ENCODE results near the gene RXRG.
A peak's percentile ranks its signal among the peaks of the same experiment; 100 is the strongest.

Gene RXRG

DNA sequence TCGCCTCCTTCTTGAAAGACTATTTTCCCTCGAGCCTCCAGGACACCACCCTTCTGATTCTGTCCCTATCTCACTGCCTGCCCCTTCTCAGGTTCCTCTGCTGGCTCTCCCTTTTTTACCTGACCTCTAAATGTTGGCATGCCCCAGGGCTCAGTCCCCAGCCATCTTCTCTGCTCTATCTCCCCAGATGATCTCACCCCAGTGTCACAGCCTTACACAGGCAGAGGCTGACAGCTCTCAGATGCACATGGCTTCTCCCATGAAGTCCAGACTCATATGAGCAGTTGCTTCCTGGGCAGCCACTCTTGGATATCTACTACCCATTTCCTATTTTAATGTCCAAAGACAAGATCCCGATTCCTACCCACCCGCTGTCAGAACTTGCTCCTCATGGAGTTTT is 37.5 kb downstream of the RXRG start:
- DNase-seq, result no peak

DNA sequence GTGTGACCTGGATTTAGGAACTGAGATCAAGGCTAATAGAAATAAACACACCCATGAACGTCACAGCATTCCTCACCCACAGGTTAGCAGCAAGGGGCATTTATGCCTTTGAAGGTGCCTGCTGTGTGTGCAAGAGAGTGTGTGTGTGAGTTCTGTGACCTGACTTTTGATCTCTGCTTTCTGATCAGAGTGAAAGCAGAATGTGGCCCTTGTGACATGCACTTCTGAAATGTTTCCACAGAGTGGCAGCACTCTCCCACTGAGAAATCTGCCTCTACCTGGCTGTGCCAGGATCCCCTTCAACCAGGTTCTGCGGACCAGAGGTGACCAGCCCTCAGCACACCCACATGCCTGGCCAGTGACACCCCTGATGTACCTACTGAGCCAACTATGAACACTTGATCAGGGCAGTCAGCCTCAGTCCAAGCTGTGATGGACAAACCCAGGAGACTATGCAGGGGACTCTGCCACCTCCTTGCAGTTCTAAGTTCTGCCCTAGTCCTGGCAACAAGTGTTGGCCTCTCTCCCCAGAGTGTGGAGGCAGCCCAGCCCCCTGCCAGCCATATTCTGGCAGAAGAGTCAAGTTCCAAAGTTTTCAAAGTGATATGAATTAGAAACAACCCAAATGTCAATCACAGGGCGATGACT is 41.0 kb downstream of the RXRG start:
- DNase-seq, result no peak

DNA sequence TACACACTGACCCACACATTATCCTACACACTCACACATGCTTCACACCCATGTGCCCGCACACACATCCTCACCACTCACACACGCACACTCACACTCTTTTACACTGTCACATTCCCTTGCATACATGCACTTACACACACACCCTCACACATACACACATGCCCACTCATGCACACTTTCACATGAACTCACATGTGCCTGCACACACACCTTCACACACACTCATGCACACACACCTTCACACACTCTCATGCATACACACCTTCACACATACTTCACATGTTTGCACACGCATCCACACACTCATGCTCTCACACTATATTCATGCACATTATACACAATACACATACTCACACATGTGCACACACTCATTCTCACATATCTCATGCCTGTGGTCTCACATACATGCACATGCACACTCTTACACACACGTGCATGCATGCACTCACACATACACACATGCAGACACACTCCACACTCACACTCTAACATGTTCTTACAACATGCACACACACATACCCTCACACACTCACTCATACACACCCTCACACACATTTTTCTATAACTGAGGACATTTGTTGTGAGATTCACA is 42.3 kb downstream of the RXRG start:
- no peak for DNase-seq

DNA sequence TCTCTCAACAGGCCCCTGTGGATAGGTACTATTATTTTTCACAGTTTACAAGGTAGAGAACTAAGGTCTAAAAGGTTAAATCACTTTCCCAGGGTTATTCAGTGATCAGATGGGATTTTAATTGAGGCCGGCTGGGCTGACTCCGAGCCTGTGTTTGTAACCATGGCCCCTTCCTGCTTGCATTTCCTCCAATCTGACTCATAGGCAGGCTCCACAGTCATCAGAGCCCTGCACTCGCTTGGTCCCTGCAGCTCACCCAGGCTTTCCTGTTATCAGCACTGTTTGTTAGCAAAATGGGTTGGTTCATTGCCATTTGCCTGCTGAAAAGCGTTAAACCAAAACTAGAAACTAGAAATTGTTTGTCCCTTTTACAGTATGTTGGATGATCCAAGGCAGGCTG is 47.0 kb downstream of the RXRG start:
- peak; percentile 57 for DNase-seq

DNA sequence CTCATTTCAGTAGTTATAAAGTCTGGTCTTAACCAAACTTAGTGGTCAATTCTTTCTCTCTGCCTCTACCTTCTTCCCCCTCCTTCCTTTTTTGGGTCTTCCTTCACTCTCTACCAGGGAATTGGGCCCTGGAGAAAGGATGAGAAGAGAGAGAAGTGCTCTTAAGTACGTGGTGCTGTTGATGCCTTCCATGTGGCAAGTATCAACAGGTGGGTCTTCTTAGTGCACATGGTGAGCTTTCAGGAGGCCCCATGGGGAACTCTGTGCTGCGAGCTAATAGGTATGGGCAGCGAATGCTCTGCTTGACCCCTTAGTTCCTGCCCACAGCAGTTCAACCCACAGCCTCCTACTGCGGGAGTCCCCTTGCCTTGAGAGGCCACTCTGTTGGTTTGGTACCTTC is 49.0 kb downstream of the RXRG start:
- no peak for DNase-seq

DNA sequence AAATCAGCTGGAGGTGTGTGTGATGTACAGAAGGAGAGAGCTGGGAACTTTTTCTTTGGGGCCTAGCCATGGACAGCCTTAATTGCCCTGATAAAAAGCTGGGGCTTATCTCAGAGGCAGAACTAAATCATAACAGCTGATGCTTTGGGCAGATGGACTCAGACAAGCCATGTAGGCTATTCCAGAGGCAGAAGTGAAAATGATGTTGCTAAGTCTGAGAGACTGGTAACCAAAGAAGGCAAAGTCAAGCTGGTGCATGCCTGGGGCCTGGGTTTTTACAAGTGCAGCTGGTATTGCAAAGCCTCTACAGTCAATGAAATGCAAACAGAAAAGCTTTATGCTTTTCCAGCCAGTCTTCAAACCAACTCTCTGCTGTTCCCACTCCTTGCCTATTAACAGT is 49.4 kb downstream of the RXRG start:
- peak; percentile 86 for DNase-seq

DNA sequence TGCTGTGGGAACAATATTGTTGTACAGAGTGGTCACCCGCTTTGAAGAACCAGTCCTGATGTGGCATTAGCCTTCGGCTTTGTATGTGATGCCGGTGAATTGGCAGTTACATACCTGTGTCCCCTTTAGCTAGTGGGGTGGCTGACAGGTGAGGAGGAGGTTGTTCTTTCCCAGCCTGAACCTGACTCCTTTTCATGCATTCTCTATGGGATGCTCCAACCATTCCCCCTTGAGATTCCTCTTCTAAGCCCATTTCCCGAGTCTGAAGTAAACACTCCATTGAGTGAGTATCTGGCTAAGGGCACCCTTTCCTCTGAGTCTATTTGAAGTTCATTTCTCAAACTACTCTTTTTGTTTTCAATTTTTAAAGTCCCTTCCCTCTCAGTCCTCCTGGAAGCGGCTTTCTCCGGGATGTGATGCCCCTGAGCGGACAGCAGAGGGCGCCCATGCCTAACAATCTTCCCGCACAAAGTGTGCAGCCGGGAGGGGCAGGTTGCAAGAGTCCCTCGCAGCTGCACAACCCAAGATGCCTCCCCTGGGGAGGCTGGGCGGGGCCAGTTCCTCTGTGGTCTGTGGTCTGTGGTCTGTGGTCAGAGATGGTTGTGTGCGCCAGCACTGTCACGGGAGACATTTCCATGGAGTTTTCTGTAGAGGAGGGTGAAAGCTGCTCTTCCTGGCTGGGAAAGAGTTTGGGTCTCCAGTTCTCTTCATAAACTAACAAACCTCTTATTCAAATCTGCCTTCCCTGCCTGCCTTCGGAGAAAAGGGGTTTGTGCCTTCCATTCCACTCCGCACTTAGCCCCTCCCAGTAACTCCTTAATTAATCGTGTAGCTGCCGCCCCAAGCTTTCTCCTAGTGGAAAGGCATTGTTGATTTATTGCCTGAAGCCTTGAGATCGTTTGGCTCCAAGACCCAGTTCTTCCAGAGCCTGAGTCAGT is 52.0 kb downstream of the RXRG start:
- peak; percentile 96 for DNase-seq

DNA sequence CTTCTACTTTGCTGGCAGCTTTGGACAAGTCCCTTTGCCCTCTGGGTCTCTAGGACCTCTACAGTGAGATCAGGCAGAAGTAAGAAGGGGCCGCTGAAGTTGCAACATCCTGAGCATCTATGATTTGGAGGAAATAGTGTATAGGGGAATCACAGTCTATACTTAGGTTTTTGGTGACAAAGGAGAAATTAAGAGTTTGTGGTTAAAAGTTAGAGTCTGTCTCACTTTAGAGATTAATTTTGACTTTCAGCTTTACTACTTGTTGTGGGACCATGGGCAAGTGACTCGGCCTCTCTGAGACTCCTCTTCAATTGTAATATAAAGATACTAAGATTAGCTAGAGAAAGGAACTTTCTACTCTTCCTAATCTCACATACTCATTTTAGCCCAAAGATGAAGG is 55.3 kb downstream of the RXRG start:
- peak; percentile 3 for DNase-seq

DNA sequence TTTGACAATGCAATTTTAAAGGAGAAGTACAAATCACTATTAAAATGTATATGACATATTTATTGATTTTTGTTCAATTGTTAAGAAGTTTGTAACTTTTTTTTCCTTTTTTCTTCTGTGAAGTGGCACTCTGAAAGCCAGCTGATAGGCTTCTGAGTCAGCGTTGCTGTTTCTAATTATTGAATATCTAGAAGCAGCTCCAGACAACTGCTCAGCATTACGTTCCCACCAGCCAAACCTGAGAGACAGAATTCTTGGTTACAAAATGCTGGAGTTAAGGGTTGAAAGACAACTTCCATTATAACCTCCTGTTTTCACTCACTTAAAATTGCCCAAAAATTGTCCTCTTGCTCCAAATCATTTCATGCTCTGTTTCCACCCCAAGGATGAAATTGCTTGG is 57.0 kb downstream of the RXRG start:
- no peak for DNase-seq

DNA sequence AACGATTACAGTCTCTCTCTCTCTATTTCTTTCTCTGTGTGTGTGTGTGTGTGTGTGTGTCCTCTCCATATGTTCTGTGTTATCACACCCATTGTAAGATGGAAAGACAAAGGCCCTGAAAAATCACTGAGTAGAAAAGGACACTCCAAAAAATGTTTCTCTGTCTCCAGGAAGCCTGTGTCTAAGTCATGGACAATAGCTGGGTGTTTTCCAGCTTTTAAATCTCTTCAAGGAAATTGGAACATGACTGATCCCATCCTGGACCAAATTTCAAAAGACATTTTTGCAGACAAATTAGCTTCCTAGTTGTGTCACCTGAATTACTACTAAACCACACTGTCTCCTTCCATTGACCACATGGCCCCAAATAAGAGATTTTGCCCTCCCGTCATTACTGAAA is 57.4 kb downstream of the RXRG start:
- no peak for DNase-seq

DNA sequence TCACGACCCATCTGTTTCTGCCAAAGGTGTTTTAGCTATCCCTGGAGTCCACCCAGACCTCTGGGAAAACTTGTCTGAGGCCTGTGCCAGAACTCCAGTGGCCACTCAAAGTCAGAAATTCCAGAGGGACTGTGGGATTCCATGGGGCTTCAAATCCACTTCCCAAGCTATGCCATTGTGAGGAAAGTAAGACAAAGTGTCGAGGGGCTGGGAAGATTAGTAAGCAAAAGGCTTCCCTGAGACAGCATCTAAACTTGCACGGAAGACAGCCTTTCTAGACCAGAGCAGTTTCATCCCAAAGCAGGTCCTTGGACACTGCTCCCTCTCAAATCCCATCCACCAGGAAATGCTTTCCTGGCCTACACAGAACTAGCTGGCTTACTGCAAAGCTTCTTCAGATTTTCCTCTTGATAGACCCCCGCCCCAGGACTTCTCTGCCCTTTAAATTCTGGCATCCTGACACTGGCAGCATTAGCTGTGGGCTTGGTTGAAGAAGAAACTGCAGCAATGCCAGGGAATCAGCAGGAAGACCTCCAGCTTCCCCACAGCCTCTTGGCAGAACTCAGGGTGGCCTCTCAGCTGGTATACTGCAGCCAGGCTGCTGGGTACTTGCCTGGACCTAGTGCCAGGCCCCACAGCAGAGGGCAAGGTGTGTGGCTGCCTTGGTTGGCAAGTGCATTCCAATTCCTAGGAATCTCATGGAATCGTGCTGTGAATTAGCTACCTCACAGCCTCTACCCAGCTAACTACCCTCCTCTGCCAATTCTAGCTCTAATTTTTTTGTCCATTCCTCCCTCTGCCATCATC is 61.1 kb downstream of the RXRG start:
- no peak for DNase-seq

DNA sequence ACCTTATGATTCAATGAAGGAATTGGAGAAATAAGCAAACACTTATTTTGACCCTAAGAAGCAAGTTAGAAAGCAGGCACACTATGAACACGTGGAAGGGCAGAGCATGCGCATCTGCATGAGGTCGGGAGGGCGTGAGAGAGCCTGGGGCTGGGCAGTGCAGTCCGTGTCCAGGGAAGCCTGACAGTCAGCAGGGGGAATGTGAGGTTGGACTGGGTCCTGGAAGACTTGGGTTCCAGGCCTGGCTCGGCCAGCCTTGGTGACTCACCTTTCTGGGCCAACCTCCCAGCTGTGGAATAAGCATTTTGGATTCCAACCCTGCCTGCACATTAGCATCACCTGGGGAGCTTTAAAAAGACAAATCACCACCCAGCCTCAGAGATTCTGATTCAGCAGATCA is 61.9 kb downstream of the RXRG start:
- no peak for DNase-seq

DNA sequence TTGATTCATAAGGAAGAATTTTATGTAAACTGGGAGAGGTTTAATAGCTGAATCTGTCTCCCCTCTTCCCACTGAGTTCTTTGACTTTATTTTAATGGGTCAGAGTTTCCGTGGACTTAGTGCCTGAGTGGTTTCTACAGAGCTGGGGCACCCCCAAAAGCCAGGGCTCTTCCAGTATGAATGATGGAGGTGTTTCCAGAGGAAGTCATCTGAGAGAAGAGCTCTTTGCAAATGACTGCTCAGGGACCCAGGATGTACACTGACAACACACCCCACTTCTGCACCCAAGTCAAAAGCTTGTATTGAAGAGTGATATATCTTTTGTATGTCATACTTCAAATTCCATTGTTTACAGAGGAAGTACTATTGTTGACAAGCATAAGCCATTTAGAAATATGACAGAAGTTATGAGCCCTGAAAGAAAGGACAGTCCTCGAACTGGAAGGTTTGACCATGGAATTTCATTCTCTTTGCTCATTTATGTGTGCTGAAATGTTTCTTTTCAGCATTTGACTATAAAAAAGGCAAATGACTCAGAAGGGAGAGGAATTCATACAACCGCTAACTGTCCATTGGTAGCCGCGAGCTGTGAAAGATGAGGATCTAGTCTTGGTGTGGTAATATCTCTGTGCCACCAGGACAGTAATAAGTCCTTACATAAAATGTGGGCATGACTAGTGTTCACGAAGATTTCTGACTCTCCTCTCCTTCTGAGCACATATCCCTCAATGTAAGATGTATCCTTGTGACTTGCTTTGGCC is 63.0 kb downstream of the RXRG start:
- DNase-seq, result peak; percentile 70

DNA sequence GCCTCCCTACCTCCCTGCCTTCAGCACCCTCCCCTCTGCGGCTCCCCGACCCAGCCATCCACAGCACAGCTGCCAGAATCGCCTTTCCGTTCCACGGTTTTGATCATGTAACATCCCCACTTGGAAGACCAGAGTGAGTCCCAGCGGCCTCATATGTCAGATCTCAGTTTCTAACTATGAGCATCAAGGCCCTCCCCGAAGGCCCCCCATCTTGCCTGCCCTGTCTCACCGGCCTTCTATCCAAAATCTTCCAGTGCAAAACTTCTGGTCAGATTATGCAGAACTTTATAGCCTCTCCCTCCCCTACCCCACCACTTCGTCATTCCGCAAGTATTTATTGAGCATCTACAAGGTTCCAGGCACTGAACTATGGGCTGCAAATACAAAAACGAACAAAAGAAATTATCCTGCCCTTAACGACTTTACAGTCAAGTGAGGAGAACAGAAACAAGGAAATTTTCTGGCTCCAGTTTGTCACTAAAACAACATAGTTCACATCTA is 68.1 kb downstream of the RXRG start:
- no peak for DNase-seq

DNA sequence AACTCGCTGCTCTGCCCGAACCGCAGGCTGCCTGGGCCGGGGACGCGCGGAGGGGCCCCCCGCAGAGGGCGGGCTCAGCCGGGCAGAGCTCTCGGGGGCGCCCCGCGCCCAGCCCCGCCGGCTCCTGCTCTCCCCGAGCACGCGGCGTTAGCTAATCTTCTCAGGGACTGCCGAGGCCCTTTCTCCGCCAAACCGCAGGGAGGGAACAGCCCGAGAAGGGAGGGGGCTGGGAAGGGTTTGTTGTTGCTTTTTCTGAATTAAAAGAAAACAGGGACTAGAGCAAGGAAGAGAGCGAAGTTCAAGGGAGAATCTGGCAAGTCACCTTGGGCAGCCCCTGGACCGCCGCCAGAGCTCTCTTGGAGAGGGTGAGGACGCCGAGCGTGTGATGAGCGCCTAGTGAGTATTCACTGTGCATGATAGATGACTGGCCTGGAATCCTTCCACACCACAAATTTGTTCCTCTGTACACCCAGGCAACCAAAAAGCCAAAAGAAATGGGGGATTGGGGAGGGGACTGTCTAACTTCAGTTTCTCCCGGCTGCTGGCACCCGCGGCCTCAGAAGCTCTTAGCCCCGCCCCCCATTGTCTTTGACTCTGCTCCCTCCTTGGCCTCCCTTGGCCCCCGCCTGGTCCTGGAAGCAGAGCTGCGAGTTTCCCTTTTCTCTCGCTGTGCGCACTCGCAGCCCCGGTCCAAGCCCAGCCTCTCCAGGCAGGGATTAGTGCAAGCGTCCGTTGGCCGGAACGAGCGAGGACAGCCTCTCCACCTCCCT is 68.7 kb downstream of the RXRG start:
- peak; percentile 56 for DNase-seq

DNA sequence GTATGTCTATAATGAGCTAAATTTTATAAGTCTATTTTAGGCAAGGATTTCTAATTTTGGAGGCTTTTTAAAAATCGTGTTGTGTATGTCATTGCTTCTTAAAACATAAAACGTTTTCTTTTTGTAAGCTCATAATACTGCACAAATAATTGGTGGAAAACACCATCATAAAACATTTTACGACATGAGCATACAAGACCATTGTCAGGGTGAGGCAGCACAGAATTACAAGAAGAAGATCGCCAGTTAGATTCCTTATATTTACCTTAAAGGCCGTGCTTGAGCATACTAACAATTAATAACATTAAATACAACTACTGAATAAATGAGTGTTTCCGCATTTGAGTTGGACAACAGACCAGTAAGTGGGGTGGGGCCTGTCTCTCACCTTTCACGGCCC is 69.3 kb downstream of the RXRG start:
- DNase-seq, result no peak

DNA sequence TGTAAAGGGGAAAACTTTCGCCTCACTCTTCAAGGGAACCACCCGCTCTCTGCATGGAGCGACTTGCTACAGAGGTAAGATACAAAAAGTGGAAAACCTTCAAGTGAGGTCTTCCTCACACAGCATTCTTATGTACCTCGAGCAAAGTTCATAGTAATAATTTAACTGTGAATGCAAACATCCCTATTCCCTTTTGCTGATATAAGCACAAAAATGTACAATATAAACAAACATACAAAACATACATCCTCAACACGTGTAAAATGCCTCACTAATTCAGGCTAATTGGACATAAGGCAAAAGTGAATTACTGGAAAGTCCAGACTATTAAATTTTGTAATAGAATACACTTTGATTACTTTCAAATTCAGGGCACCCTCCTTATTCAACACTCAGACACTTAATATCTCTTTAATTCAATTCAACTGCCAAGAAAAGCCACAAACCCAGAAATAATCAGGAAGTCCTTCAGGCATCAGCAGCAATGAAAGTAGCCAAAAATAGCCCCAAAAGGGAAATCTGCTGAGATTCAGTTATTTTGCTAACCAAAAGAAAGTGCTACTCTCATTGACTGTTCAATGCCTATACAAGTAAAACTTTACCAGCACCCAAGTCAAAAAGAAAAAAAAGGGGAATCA is 73.2 kb downstream of the RXRG start:
- peak; percentile 46 for DNase-seq

DNA sequence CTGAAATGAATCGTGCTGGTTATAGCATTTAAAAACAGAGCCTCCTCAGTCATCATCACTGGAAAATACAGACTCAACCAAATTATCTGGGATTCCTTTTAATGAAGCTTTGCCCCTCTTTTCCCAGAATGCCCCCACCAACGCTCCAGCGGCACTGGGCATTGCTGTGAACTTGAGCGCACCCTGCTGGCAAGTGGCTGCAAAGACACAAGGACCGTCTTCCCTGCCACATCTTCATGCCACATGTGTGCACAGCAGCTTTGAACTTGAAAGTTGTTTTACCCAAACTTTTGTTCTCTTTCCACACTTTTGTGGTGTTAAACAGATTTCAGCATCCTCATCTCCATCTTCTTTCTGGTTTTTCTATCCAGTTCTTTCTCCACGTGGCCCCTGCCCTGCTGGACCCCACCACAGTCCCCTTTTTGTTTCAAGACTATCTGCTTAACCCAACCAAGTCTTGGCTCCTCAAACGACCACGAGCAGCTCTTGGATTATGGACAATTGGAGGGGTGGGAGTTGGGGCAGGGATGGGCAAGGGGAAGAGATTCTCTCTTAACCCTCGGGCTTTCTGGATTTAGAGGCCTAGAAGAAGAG is 75.6 kb downstream of the RXRG start:
- DNase-seq, result peak; percentile 14

DNA sequence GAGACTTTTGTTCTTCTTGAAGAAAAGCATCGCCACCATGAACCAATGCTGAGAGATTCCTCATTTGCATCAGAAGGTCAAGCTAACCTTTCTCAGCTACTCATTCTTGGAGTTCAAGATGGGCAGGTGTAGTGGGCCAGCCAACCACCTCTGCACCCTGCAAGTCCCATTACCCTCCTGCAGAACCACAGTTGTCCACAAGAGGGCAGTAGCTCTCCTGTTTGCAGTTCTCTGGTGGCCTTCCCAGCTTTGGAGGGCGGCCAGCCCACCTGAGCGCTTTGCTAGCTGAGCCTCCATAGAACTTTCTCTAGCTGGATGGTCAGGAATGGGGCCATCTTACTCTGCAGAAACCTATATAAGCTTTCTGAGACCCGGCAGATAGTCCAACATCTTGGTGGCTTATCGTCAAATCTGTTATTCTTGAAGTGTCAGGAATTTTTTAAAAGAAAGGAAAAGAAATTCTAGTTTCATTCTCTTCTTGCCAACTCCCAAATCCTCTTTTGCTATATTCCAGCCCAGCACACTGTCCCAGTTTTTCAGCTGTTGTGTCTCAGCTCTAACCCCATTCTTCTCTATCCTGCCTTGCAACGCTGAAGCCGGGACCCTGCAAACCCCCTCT is 77.4 kb downstream of the RXRG start:
- DNase-seq, result peak; percentile 30

DNA sequence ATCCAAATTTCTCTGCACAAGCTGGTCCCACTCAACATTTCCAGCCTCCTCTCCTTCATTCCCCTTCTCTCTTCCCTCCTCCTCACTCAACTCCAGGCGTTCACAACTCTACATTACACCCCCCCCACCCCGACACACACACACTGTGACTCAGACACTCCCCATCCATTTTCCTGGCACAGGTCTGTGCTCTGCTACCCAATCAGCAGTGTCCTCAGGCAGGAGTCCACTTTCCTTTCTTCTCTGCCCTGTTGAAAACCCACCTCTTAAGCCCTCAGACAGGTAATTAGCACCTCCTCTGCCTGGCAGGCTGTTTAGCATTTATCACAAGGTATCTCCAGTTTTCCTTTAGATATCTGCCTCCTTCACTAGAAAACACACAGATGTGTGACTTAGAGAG is 79.6 kb downstream of the RXRG start:
- DNase-seq, result no peak
